Measurements from ENCODE around the gene ABCA3.

ABCA3 gene

GRCh38 chr16:2333231-2333630, 7.3 kb downstream of the ABCA3 start:
- H3K4me1 ChIP-seq (ENCODE audit: control insufficient read depth in 1 of 2, insufficient read depth in 2 of 2, low read length in 2 of 2), result no peaks in the 10 kb centered on the region
- peaks cover 1 to 5% of the 10 kb centered on the region in 2 donors for H3K27me3 ChIP-seq (ENCODE audit: control insufficient read depth in 1 of 2, insufficient read depth in 2 of 2, low read length in 2 of 2)
- H3K27ac ChIP-seq (ENCODE audit: low read depth, low read length), result no peak overlapping the region
- no peaks in the 10 kb centered on the region for H3K9me3 ChIP-seq (ENCODE audit: control insufficient read depth in 1 of 2, low read length in 2 of 2)
- H3K4me3 ChIP-seq (ENCODE audit: low read depth in 1 of 2, low read length in 2 of 2), result no peak overlapping the region
- no peak overlapping the region for H3K9ac ChIP-seq (ENCODE audit: low read depth in 1 of 2, low read length in 2 of 2)
- H3K36me3 ChIP-seq (ENCODE audit: control insufficient read depth in 1 of 2, insufficient read depth in 2 of 2, low read length in 2 of 2), result no peaks in the 10 kb centered on the region

- Histone ChIP-seq H3K36me3 (ENCODE audit: control insufficient read depth in 1 of 2, insufficient read depth in 2 of 2, low read length in 2 of 2) (no peaks in the 10 kb centered on the region), H3K27me3 (ENCODE audit: control insufficient read depth in 1 of 2, insufficient read depth in 2 of 2, low read length in 2 of 2) (no peaks in the 10 kb centered on the region), H3K4me1 (ENCODE audit: control insufficient read depth in 1 of 2, insufficient read depth in 2 of 2, low read length in 2 of 2) (no peaks in the 10 kb centered on the region), H3K9me3 (ENCODE audit: control insufficient read depth in 1 of 2, low read length in 2 of 2) (no peaks in the 10 kb centered on the region), H3K9ac (ENCODE audit: low read depth in 1 of 2, low read length in 2 of 2) (no peak overlapping the region), H3K27ac (ENCODE audit: low read depth, low read length) (no peak overlapping the region), H3K4me3 (ENCODE audit: low read depth in 1 of 2, low read length in 2 of 2) (no peak overlapping the region)
Observed at GRCh38 chr16:2331931-2332267, 8.6 kb downstream of the ABCA3 start.

- H3K9me3 ChIP-seq (ENCODE audit: control insufficient read depth in 1 of 2, low read length in 2 of 2), result no peaks in the 10 kb centered on the region
- H3K4me3 ChIP-seq (ENCODE audit: low read depth in 1 of 2, low read length in 2 of 2), result no peak overlapping the region
- H3K27ac ChIP-seq (ENCODE audit: low read depth, low read length), result no peak overlapping the region
- no peaks in the 10 kb centered on the region for H3K4me1 ChIP-seq (ENCODE audit: control insufficient read depth in 1 of 2, insufficient read depth in 2 of 2, low read length in 2 of 2)
- H3K36me3 ChIP-seq (ENCODE audit: control insufficient read depth in 1 of 2, insufficient read depth in 2 of 2, low read length in 2 of 2), result no peaks in the 10 kb centered on the region
- no peaks in the 10 kb centered on the region for H3K27me3 ChIP-seq (ENCODE audit: control insufficient read depth in 1 of 2, insufficient read depth in 2 of 2, low read length in 2 of 2)
- H3K9ac ChIP-seq (ENCODE audit: low read depth in 1 of 2, low read length in 2 of 2), result no peak overlapping the region
Observed at GRCh38 chr16:2331199-2331930, 9.2 kb downstream of the ABCA3 start.

GRCh38 chr16:2329532-2329931, 11.0 kb downstream of the ABCA3 start:
- Histone ChIP-seq H3K9me3 (ENCODE audit: control insufficient read depth in 1 of 2, low read length in 2 of 2) (no peaks in the 10 kb centered on the region), H3K36me3 (ENCODE audit: control insufficient read depth in 1 of 2, insufficient read depth in 2 of 2, low read length in 2 of 2) (no peaks in the 10 kb centered on the region), H3K9ac (ENCODE audit: low read depth in 1 of 2, low read length in 2 of 2) (no peak overlapping the region), H3K4me1 (ENCODE audit: control insufficient read depth in 1 of 2, insufficient read depth in 2 of 2, low read length in 2 of 2) (no peaks in the 10 kb centered on the region), H3K27ac (ENCODE audit: low read depth, low read length) (no peak overlapping the region), H3K27me3 (ENCODE audit: control insufficient read depth in 1 of 2, insufficient read depth in 2 of 2, low read length in 2 of 2) (no peaks in the 10 kb centered on the region), H3K4me3 (ENCODE audit: low read depth in 1 of 2, low read length in 2 of 2) (no peak overlapping the region)

GRCh38 chr16:2328428-2328827, 12.1 kb downstream of the ABCA3 start:
- no peaks in the 10 kb centered on the region for H3K9me3 ChIP-seq (ENCODE audit: control insufficient read depth in 1 of 2, low read length in 2 of 2)
- H3K4me1 ChIP-seq (ENCODE audit: control insufficient read depth in 1 of 2, insufficient read depth in 2 of 2, low read length in 2 of 2), result no peaks in the 10 kb centered on the region
- H3K27ac ChIP-seq (ENCODE audit: low read depth, low read length), result no peak overlapping the region
- H3K27me3 ChIP-seq (ENCODE audit: control insufficient read depth in 1 of 2, insufficient read depth in 2 of 2, low read length in 2 of 2), result no peaks in the 10 kb centered on the region
- H3K9ac ChIP-seq (ENCODE audit: low read depth in 1 of 2, low read length in 2 of 2), result no peak overlapping the region
- H3K4me3 ChIP-seq (ENCODE audit: low read depth in 1 of 2, low read length in 2 of 2), result no peak overlapping the region
- H3K36me3 ChIP-seq (ENCODE audit: control insufficient read depth in 1 of 2, insufficient read depth in 2 of 2, low read length in 2 of 2), result no peaks in the 10 kb centered on the region

GRCh38 chr16:2326191-2326590, 14.3 kb downstream of the ABCA3 start:
- no peak overlapping the region for H3K27ac ChIP-seq (ENCODE audit: low read depth, low read length)
- H3K27me3 ChIP-seq (ENCODE audit: control insufficient read depth in 1 of 2, insufficient read depth in 2 of 2, low read length in 2 of 2), result no peaks in the 10 kb centered on the region
- no peaks in the 10 kb centered on the region for H3K36me3 ChIP-seq (ENCODE audit: control insufficient read depth in 1 of 2, insufficient read depth in 2 of 2, low read length in 2 of 2)
- no peaks in the 10 kb centered on the region for H3K4me1 ChIP-seq (ENCODE audit: control insufficient read depth in 1 of 2, insufficient read depth in 2 of 2, low read length in 2 of 2)
- H3K9me3 ChIP-seq (ENCODE audit: control insufficient read depth in 1 of 2, low read length in 2 of 2), result no peaks in the 10 kb centered on the region
- no peak overlapping the region for H3K4me3 ChIP-seq (ENCODE audit: low read depth in 1 of 2, low read length in 2 of 2)
- H3K9ac ChIP-seq (ENCODE audit: low read depth in 1 of 2, low read length in 2 of 2), result no peak overlapping the region

GRCh38 chr16:2325791-2326190, 14.7 kb downstream of the ABCA3 start:
- H3K9ac ChIP-seq (ENCODE audit: low read depth in 1 of 2, low read length in 2 of 2), result no peak overlapping the region
- no peaks in the 10 kb centered on the region for H3K36me3 ChIP-seq (ENCODE audit: control insufficient read depth in 1 of 2, insufficient read depth in 2 of 2, low read length in 2 of 2)
- no peaks in the 10 kb centered on the region for H3K9me3 ChIP-seq (ENCODE audit: control insufficient read depth in 1 of 2, low read length in 2 of 2)
- no peaks in the 10 kb centered on the region for H3K4me1 ChIP-seq (ENCODE audit: control insufficient read depth in 1 of 2, insufficient read depth in 2 of 2, low read length in 2 of 2)
- no peak overlapping the region for H3K27ac ChIP-seq (ENCODE audit: low read depth, low read length)
- H3K27me3 ChIP-seq (ENCODE audit: control insufficient read depth in 1 of 2, insufficient read depth in 2 of 2, low read length in 2 of 2), result no peaks in the 10 kb centered on the region
- no peak overlapping the region for H3K4me3 ChIP-seq (ENCODE audit: low read depth in 1 of 2, low read length in 2 of 2)

GRCh38 chr16:2325181-2325580, 15.3 kb downstream of the ABCA3 start:
- Histone ChIP-seq H3K36me3 (ENCODE audit: control insufficient read depth in 1 of 2, insufficient read depth in 2 of 2, low read length in 2 of 2) (no peaks in the 10 kb centered on the region), H3K9me3 (ENCODE audit: control insufficient read depth in 1 of 2, low read length in 2 of 2) (no peaks in the 10 kb centered on the region), H3K27me3 (ENCODE audit: control insufficient read depth in 1 of 2, insufficient read depth in 2 of 2, low read length in 2 of 2) (no peaks in the 10 kb centered on the region), H3K9ac (ENCODE audit: low read depth in 1 of 2, low read length in 2 of 2) (no peak overlapping the region), H3K4me3 (ENCODE audit: low read depth in 1 of 2, low read length in 2 of 2) (no peak overlapping the region), H3K27ac (ENCODE audit: low read depth, low read length) (no peak overlapping the region), H3K4me1 (ENCODE audit: control insufficient read depth in 1 of 2, insufficient read depth in 2 of 2, low read length in 2 of 2) (no peaks in the 10 kb centered on the region)

GRCh38 chr16:2324296-2324859, 16.1 kb downstream of the ABCA3 start:
- Histone ChIP-seq H3K27ac (ENCODE audit: low read depth, low read length) (no peak overlapping the region), H3K9ac (ENCODE audit: low read depth in 1 of 2, low read length in 2 of 2) (no peak overlapping the region), H3K9me3 (ENCODE audit: control insufficient read depth in 1 of 2, low read length in 2 of 2) (no peaks in the 10 kb centered on the region), H3K27me3 (ENCODE audit: control insufficient read depth in 1 of 2, insufficient read depth in 2 of 2, low read length in 2 of 2) (no peaks in the 10 kb centered on the region), H3K4me1 (ENCODE audit: control insufficient read depth in 1 of 2, insufficient read depth in 2 of 2, low read length in 2 of 2) (no peaks in the 10 kb centered on the region), H3K36me3 (ENCODE audit: control insufficient read depth in 1 of 2, insufficient read depth in 2 of 2, low read length in 2 of 2) (no peaks in the 10 kb centered on the region), H3K4me3 (ENCODE audit: low read depth in 1 of 2, low read length in 2 of 2) (no peak overlapping the region)

GRCh38 chr16:2323701-2324100, 16.8 kb downstream of the ABCA3 start:
- Histone ChIP-seq H3K36me3 (ENCODE audit: control insufficient read depth in 1 of 2, insufficient read depth in 2 of 2, low read length in 2 of 2) (no peaks in the 10 kb centered on the region), H3K4me1 (ENCODE audit: control insufficient read depth in 1 of 2, insufficient read depth in 2 of 2, low read length in 2 of 2) (no peaks in the 10 kb centered on the region), H3K27ac (ENCODE audit: low read depth, low read length) (no peak overlapping the region), H3K4me3 (ENCODE audit: low read depth in 1 of 2, low read length in 2 of 2) (no peak overlapping the region), H3K9ac (ENCODE audit: low read depth in 1 of 2, low read length in 2 of 2) (no peak overlapping the region), H3K27me3 (ENCODE audit: control insufficient read depth in 1 of 2, insufficient read depth in 2 of 2, low read length in 2 of 2) (no peaks in the 10 kb centered on the region), H3K9me3 (ENCODE audit: control insufficient read depth in 1 of 2, low read length in 2 of 2) (no peaks in the 10 kb centered on the region)
